ENCODE results near the gene CCDC158.

GRCh38 chr4:76420188-76420761 lies 666 bp downstream of the CCDC158 start:
- TF ChIP-seq CTCF (IDR thresholded peaks at IDR 0.05) (no peak), MAX (IDR thresholded peaks at IDR 0.05; ENCODE audit: low read depth) (no peak), ELF1 (IDR thresholded peaks at IDR 0.05) (no peak), CHD2 (IDR thresholded peaks at IDR 0.05; ENCODE audit: low read length, partially characterized antibody) (no peak), POLR2AphosphoS5 (IDR thresholded peaks at IDR 0.05; ENCODE audit: low read depth, low read length) (no peak), TAF1 (IDR thresholded peaks at IDR 0.05; ENCODE audit: borderline replicate concordance, low read depth, low read length) (no peak), PBX3 (IDR thresholded peaks at IDR 0.05) (no peak), FOXM1 (IDR thresholded peaks at IDR 0.05; ENCODE audit: low read depth) (no peak), MEF2A (IDR thresholded peaks at IDR 0.05; ENCODE audit: borderline replicate concordance, low read depth) (no peak), EP300 (IDR thresholded peaks at IDR 0.05; ENCODE audit: borderline replicate concordance in 1 of 2, low read depth in 1 of 2, low read length in 1 of 2) (no peak), EZH2phosphoT487 (IDR thresholded peaks at IDR 0.05; ENCODE audit: borderline replicate concordance, low read depth) (no peak)
